Sigmoid colon (tissue), 7 donors: ENCODE measurements around the gene GTPBP2. TPM values are rescaled to one million over a fixed set of nuclear protein-coding genes. Genes with fewer than 3 reads are reported as not detected.

Experiments
- DNase-seq: peaks from one replicate; pipeline ENCODE4 v3.0.0-alpha.2; 2019
- H3K27ac ChIP-seq, 4 donors: fragments of 200-600 bp; sonication (generic); one replicate each; pipeline ENCODE4 v1.5.1; 2016 to 2019; ENCODE audit warnings: mild to moderate bottlenecking in 1 of 4
- H3K27me3 ChIP-seq, 3 donors: fragments of 200-600 bp; sonication (generic); one replicate each; pipeline ENCODE4 v1.5.1; 2019; ENCODE audit warnings: mild to moderate bottlenecking in 1 of 3
- H3K36me3 ChIP-seq, 4 donors: fragments of 200-600 bp; sonication (generic); one replicate each; pipeline ENCODE4 v1.5.1; 2016 to 2019
- H3K4me1 ChIP-seq, 4 donors: fragments of 200-600 bp; sonication (generic); one replicate each; pipeline ENCODE4 v1.5.1; 2017 to 2019
- H3K4me3 ChIP-seq, 4 donors: fragments of 200-600 bp; sonication (generic); one replicate each; pipeline ENCODE4 v1.5.1; 2017 to 2019; ENCODE audit warnings: mild to moderate bottlenecking in 2 of 4, moderate library complexity in 1 of 4
- H3K9me3 ChIP-seq, 4 donors: fragments of 200-600 bp in 3 of 4; sonication (generic) in 3 of 4; one replicate each; pipeline versions ENCODE4 v1.5.1 to v1.6.1; 2013 to 2019
- CTCF ChIP-seq, 4 experiments: fragments of 450-650 bp in 3 of 4; fragments of 200-600 bp in 1 of 4; IDR thresholded peaks; one replicate each; pipeline ENCODE4 v1.5.1; 2016 to 2019; ENCODE audit warnings: antibody characterized with exemption in 4 of 4, mild to moderate bottlenecking in 3 of 4, moderate library complexity in 2 of 4
- EP300 ChIP-seq, 4 donors: sonication (generic); formaldehyde crosslinking; IDR thresholded peaks; one replicate each; pipeline ENCODE4 v1.6.1; 2017; ENCODE audit warnings: antibody characterized with exemption in 4 of 4
- POLR2A ChIP-seq, 2 donors: fragments of 450-650 bp; IDR thresholded peaks; one replicate each; pipeline ENCODE4 v1.6.1; 2016; ENCODE audit warnings: antibody characterized with exemption in 2 of 2, mild to moderate bottlenecking in 2 of 2, moderate library complexity in 2 of 2
- POLR2AphosphoS5 ChIP-seq, 4 donors: sonication (generic); formaldehyde crosslinking; IDR thresholded peaks; one replicate each; pipeline ENCODE4 v1.6.1; 2017; ENCODE audit warnings: antibody characterized with exemption in 4 of 4
- WGBS, 2 donors: extraction: QIAGEN DNeasy Blood & Tissue Kit; methylation state at CpG; one replicate each; pipeline ENCODE4 v1.1.7; 2013; 5-methylcytosine and 5-hydroxymethylcytosine counted together
- intact Hi-C: fragments of 100-400 bp; cut with DNase I; formaldehyde crosslinking; loops from one replicate; pipeline ENCODE4 v1.15.1; 2023
- polyA plus RNA-seq, 3 donors: library from polyadenylated mRNA; stranded (reverse); fragments of 200-250 nt; gene quantifications; one replicate each; pipeline ENCODE4 v1.2.3, GENCODE V29; 2013
- total RNA-seq, 4 donors: library from RNA; depleted of rRNA; stranded (reverse); fragments of >200 nt; gene quantifications; one replicate each; pipeline ENCODE4 v1.1.0, GENCODE V29; 2016
- donor health status: healthy with polysubstance abuse.
- donor health status: Bipolar disorder and iron deficiency.
- donor health status: healthy.

GTPBP2 gene
- total RNA-seq, result 10 to 100 TPM; 26.8 to 36.6 (median 32.5) TPM
- 10 to 100 TPM; 44.4 to 71.0 (median 70.5) TPM for polyA plus RNA-seq

- Histone ChIP-seq H3K36me3 (peaks cover 6 to 22% (median 15%) of the 10 kb centered on the region in 4 donors), H3K4me1 (peaks cover 0 to 26% (median 23%) of the 10 kb centered on the region in 4 donors), H3K4me3 (peak within 1 kb of the TSS; percentile 82 to 99 (median 93)), H3K9me3 (no peaks in the 10 kb centered on the region), H3K27ac (peak within 1 kb of the TSS; percentile 96 to 100 (median 98)), H3K27me3 (no peaks in the 10 kb centered on the region)
- intact Hi-C loops, result loop anchor here (2.0 to 5.0 kb wide), 2 partner anchors 73 to 112 kb away; partner anchors contain the start of genes POLR1C and YIPF3
- DNase-seq, result peak; percentile 100
- TF ChIP-seq CTCF (IDR thresholded peaks at IDR 0.05), result no peak
- TF ChIP-seq EP300 (IDR thresholded peaks at IDR 0.05), result peak in 1 of 4 donors; percentile 53
- peak; percentile 73 to 88 (median 84) for TF ChIP-seq POLR2AphosphoS5 (IDR thresholded peaks at IDR 0.05)
- TF ChIP-seq POLR2A (IDR thresholded peaks at IDR 0.05), result peak in 1 of 2 donors; percentile 12
- WGBS, 2 donors, result 0 to 1% methylated on average over 46 of the region's 46 CpGs
Measured at GRCh38 chr6:43629104-43629504, at the start of gene GTPBP2. TSS of gene GTPBP2 (minus strand) at chr6:43629264. CDS start at chr6:43629162, 102 bp downstream.

GRCh38 chr6:43678341-43678740, 49.3 kb upstream of the GTPBP2 start:
- TF ChIP-seq POLR2AphosphoS5 (IDR thresholded peaks at IDR 0.05), result no peak
- no peak for TF ChIP-seq CTCF (IDR thresholded peaks at IDR 0.05)
- TF ChIP-seq POLR2A (IDR thresholded peaks at IDR 0.05), result no peak
- TF ChIP-seq EP300 (IDR thresholded peaks at IDR 0.05), result no peak
- Histone ChIP-seq H3K36me3 (peaks cover 43 to 78% (median 53%) of the 10 kb centered on the region in 4 donors), H3K27ac (no peak overlapping the region), H3K9me3 (no peaks in the 10 kb centered on the region), H3K4me1 (peaks cover 0 to 5% (median 0%) of the 10 kb centered on the region in 4 donors), H3K27me3 (no peaks in the 10 kb centered on the region), H3K4me3 (no peak overlapping the region)
- intact Hi-C loops, result no loop called here
- WGBS, 2 donors, result 90 to 93% methylated on average over 7 of the region's 7 CpGs
- no peak for DNase-seq

GRCh38 chr6:43677759-43678158, 48.7 kb upstream of the GTPBP2 start:
- peaks cover 0 to under 1% (median 0%) of the 10 kb centered on the region in 4 donors for H3K4me1 ChIP-seq
- peaks cover 43 to 82% (median 55%) of the 10 kb centered on the region in 4 donors for H3K36me3 ChIP-seq
- no peaks in the 10 kb centered on the region for H3K27me3 ChIP-seq
- H3K27ac ChIP-seq, result no peak overlapping the region
- TF ChIP-seq EP300 (IDR thresholded peaks at IDR 0.05) (no peak), POLR2A (IDR thresholded peaks at IDR 0.05) (no peak), POLR2AphosphoS5 (IDR thresholded peaks at IDR 0.05) (no peak), CTCF (IDR thresholded peaks at IDR 0.05) (no peak)
- intact Hi-C loops, result no loop called here
- no peak overlapping the region for H3K4me3 ChIP-seq
- H3K9me3 ChIP-seq, result no peaks in the 10 kb centered on the region
- 21 to 56% methylated on average over 7 of the region's 7 CpGs for whole genome bisulfite sequencing, 2 donors
- no peak for DNase-seq

- no peak for DNase-seq
- Histone ChIP-seq H3K4me3 (no peak overlapping the region), H3K36me3 (peaks cover 43 to 89% (median 58%) of the 10 kb centered on the region in 4 donors), H3K27ac (no peak overlapping the region), H3K27me3 (no peaks in the 10 kb centered on the region), H3K4me1 (peaks cover 0 to 7% (median 0%) of the 10 kb centered on the region in 4 donors), H3K9me3 (no peaks in the 10 kb centered on the region)
- TF ChIP-seq EP300 (IDR thresholded peaks at IDR 0.05), result no peak
- no peak for TF ChIP-seq POLR2AphosphoS5 (IDR thresholded peaks at IDR 0.05)
- TF ChIP-seq POLR2A (IDR thresholded peaks at IDR 0.05), result no peak
- TF ChIP-seq CTCF (IDR thresholded peaks at IDR 0.05), result no peak
- intact Hi-C loops, result no loop called here
- WGBS, 2 donors, result 72 to 88% methylated on average over 7 of the region's 7 CpGs
Measured at GRCh38 chr6:43676962-43677606, 48.0 kb upstream of the GTPBP2 start.
